GM19328 (cell line): ENCODE data around the gene CDC123.
"Not testable (repeated sequence)": the region's sequence is repeated elsewhere in the genome, so short reads cannot be mapped to it uniquely, and the experiment has no call there.

Source experiments
- ATAC-seq: cut with Tn5 transposase; IDR thresholded peaks from one replicate; pipeline ENCODE4 v1.9.1; 2021; ENCODE audit warnings: mild to moderate bottlenecking, moderate library complexity; ENCODE audit not compliant: unreplicated experiment

The CDC123 gene

GRCh38 chr10:12195603-12196506 is at the start of gene CDC123, which contains the start of gene NUDT5:
TSS of gene CDC123 (plus strand) at chr10:12196188. CDS start at chr10:12196246, 58 bp downstream.
TSS of gene NUDT5 (minus strand) at chr10:12195891. CDS start at chr10:12186291, 9,600 bp downstream.
- ATAC-seq = peak; percentile 87

GRCh38 chr10:12150163-12150562 is 45.8 kb upstream of the CDC123 start:
- ATAC-seq = no peak

- no peak for ATAC-seq
Measured at GRCh38 chr10:12154516-12154915, 41.5 kb upstream of the CDC123 start.

GRCh38 chr10:12156367-12157123 is 39.4 kb upstream of the CDC123 start:
- ATAC-seq = no peak

GRCh38 chr10:12158111-12158510 is 37.9 kb upstream of the CDC123 start:
- no peak for ATAC-seq

GRCh38 chr10:12160664-12161063 is 35.3 kb upstream of the CDC123 start:
- ATAC-seq = no peak

GRCh38 chr10:12162927-12163326 is 33.1 kb upstream of the CDC123 start:
- ATAC-seq = no peak

GRCh38 chr10:12164085-12164484 is 31.9 kb upstream of the CDC123 start:
- no peak for ATAC-seq

- ATAC-seq = no peak
Measured at GRCh38 chr10:12165036-12165435, 31.0 kb upstream of the CDC123 start.

GRCh38 chr10:12165999-12166775 is 29.8 kb upstream of the CDC123 start:
- no peak for ATAC-seq

GRCh38 chr10:12171512-12171911 is 24.5 kb upstream of the CDC123 start:
- not testable (repeated sequence) for ATAC-seq

GRCh38 chr10:12177642-12178041 is 18.3 kb upstream of the CDC123 start:
- ATAC-seq = no peak

GRCh38 chr10:12179606-12180170 is 16.3 kb upstream of the CDC123 start:
- ATAC-seq = no peak

- ATAC-seq = no peak
Measured at GRCh38 chr10:12180221-12180974, 15.6 kb upstream of the CDC123 start.

- no peak for ATAC-seq
Measured at GRCh38 chr10:12181065-12181775, 14.8 kb upstream of the CDC123 start.

- no peak for ATAC-seq
Measured at GRCh38 chr10:12184165-12184564, 11.8 kb upstream of the CDC123 start.

GRCh38 chr10:12186323-12186722 is 9.7 kb upstream of the CDC123 start:
- ATAC-seq = no peak

GRCh38 chr10:12187321-12187905 is 8.6 kb upstream of the CDC123 start:
- ATAC-seq = no peak

- no peak for ATAC-seq
Measured at GRCh38 chr10:12188656-12189055, 7.3 kb upstream of the CDC123 start.
